HCT116 (cell line): Measurements from ENCODE around the gene TRHDE. TPM values are rescaled to one million over a fixed set of nuclear protein-coding genes. Genes with fewer than 3 reads are reported as not detected.

Experiments used
- ATAC-seq: fragments of 200-7000 bp; cut with Tn5 transposase; 2 replicates; pipeline ENCODE4 v1.9.1; 2020; ENCODE audit warnings: mild to moderate bottlenecking, moderate library complexity
- BruUV-seq: library from RNA; stranded (reverse); fragments of 400-500 nt; replicated peaks from 2 replicates; lab custom pipeline; 2021; lab: Mats Ljungman, UMichigan
- CTCF ChIA-PET: fragments of 300-600 bp; sonication (Branson Sonifier 250); formaldehyde crosslinking; loops from one replicate; lab custom pipeline; 2021; ENCODE audit warnings: antibody characterized with exemption; lab: Charles Lee
- POLR2A ChIA-PET: fragments of 300-600, 350-600 bp; sonication (Branson Sonifier 250); formaldehyde crosslinking; loops from one replicate; lab custom pipeline; 2021; ENCODE audit warnings: antibody characterized with exemption; lab: Charles Lee
- RAD21 ChIA-PET, 2 experiments: fragments of 300-600 bp; sonication (Branson Sonifier 250); formaldehyde crosslinking; loops; one replicate each; lab custom pipeline; 2023; ENCODE audit warnings: low total read pairs in 2 of 2; ENCODE audit not compliant: uncharacterized antibody in 2 of 2, unreplicated experiment in 2 of 2, low non-redundant PET in 1 of 2; lab: Charles Lee
- DNase-seq: peaks from one replicate; pipeline ENCODE4 v3.0.0-alpha.2; 2010; ENCODE audit warnings: low read depth, low spot score
- H2AFZ ChIP-seq: fragments of 200-600 bp; shearing (Covaris generic), sonication (generic); 2 replicates; pipeline ENCODE4 v1.6.1; 2017; ENCODE audit warnings: low read depth, mixed run types, mixed read lengths, antibody characterized with exemption, low read length; ENCODE audit not compliant: poor library complexity, severe bottlenecking
- H3K27ac ChIP-seq: 2 replicates; pipeline ENCODE4 v1.5.1; 2012; ENCODE audit warnings: low read depth, low read length
- H3K27me3 ChIP-seq: fragments of 200-600 bp; sonication (generic); 2 replicates; pipeline ENCODE4 v1.6.1; 2016; ENCODE audit warnings: mixed run types, low read length, mixed read lengths; ENCODE audit not compliant: insufficient read depth
- H3K36me3 ChIP-seq, 2 experiments: fragments of 200-500 bp in 1 of 2; fragments of 200-600 bp in 1 of 2; sonication (Bioruptor generic) in 1 of 2; sonication (generic) in 1 of 2; 2 replicates each; pipeline versions ENCODE4 v1.5.1 to v1.6.1; 2014 to 2016; ENCODE audit warnings: low read length in 2 of 2, inconsistent platforms in 1 of 2, mixed read lengths in 1 of 2, mixed run types in 1 of 2; ENCODE audit not compliant: insufficient read depth in 2 of 2, control insufficient read depth in 1 of 2
- H3K4me1 ChIP-seq, 2 experiments: fragments of 200-600 bp in 1 of 2; sonication (generic) in 1 of 2; 2 replicates each; pipeline versions ENCODE4 v1.5.1 to v1.6.1; 2012 to 2017; ENCODE audit warnings: low read length in 2 of 2, inconsistent platforms in 1 of 2, mild to moderate bottlenecking in 1 of 2, mixed read lengths in 1 of 2, mixed run types in 1 of 2, moderate library complexity in 1 of 2; ENCODE audit not compliant: insufficient read depth in 2 of 2, control insufficient read depth in 1 of 2
- H3K4me2 ChIP-seq: fragments of 200-600 bp; sonication (generic); 2 replicates; pipeline ENCODE4 v1.6.1; 2017; ENCODE audit warnings: mixed run types, low read length, mixed read lengths
- H3K4me3 ChIP-seq, 2 experiments: fragments of 200-600 bp in 1 of 2; sonication (generic) in 1 of 2; replicated peaks in 1 of 2; 2 replicates each; pipeline ENCODE4 v1.5.1; 2011 to 2016; ENCODE audit warnings: low read length in 2 of 2, control low read depth in 1 of 2, low read depth in 1 of 2, mild to moderate bottlenecking in 1 of 2, mixed read lengths in 1 of 2, mixed run types in 1 of 2
- H3K79me2 ChIP-seq: fragments of 200-600 bp; sonication (generic); 2 replicates; pipeline ENCODE4 v1.6.1; 2017; ENCODE audit warnings: mild to moderate bottlenecking, mixed run types, low read length, moderate library complexity, mixed read lengths; ENCODE audit not compliant: insufficient read depth
- H3K9ac ChIP-seq: fragments of 200-600 bp; sonication (generic); 2 replicates; pipeline ENCODE4 v1.6.1; 2016; ENCODE audit warnings: low read length, mixed read lengths
- H3K9me2 ChIP-seq: fragments of 200-600 bp; sonication (generic), shearing (Covaris generic); 2 replicates; pipeline ENCODE4 v1.6.1; 2017; ENCODE audit warnings: mixed run types, mild to moderate bottlenecking, moderate library complexity; ENCODE audit not compliant: insufficient read depth
- H3K9me3 ChIP-seq, 2 experiments: fragments of 200-500 bp in 1 of 2; fragments of 200-600 bp in 1 of 2; sonication (Bioruptor generic) in 1 of 2; sonication (generic) in 1 of 2; 2 replicates each; pipeline ENCODE4 v1.6.1; 2014 to 2017; ENCODE audit warnings: low read length in 2 of 2, mixed read lengths in 2 of 2, inconsistent platforms in 1 of 2, low read depth in 1 of 2, mild to moderate bottlenecking in 1 of 2, mixed run types in 1 of 2, moderate library complexity in 1 of 2; ENCODE audit not compliant: control insufficient read depth in 1 of 2, insufficient read depth in 1 of 2
- H4K20me1 ChIP-seq: fragments of 200-600 bp; sonication (generic), shearing (Covaris generic); 2 replicates; pipeline ENCODE4 v1.6.1; 2017; ENCODE audit warnings: mixed run types, mild to moderate bottlenecking, moderate library complexity; ENCODE audit not compliant: insufficient read depth
- EGR1 ChIP-seq: IDR thresholded peaks from 2 replicates; pipeline ENCODE4 v1.6.1; 2012; ENCODE audit warnings: low read depth
- EZH2 ChIP-seq: fragments of 200-600 bp; sonication (generic); IDR thresholded peaks from 2 replicates; pipeline ENCODE4 v1.6.1; 2017; ENCODE audit warnings: antibody characterized with exemption, mixed run types
- EZH2phosphoT487 ChIP-seq: fragments of 200-600 bp; IDR thresholded peaks from 2 replicates; pipeline ENCODE4 v1.6.1; 2018; ENCODE audit warnings: antibody characterized with exemption, borderline replicate concordance
- JUND ChIP-seq: IDR thresholded peaks from 2 replicates; pipeline ENCODE4 v1.6.1; 2012
- POLR2A ChIP-seq: IDR thresholded peaks from 2 replicates; pipeline ENCODE4 v1.7.0; 2011; ENCODE audit warnings: borderline replicate concordance; ENCODE audit not compliant: insufficient read depth, insufficient read length; ENCODE audit errors: extremely low read depth
- POLR2AphosphoS5 ChIP-seq: IDR thresholded peaks from 2 replicates; pipeline ENCODE4 v1.6.1; 2011; ENCODE audit warnings: mild to moderate bottlenecking, low read depth, low read length, moderate library complexity
- REST ChIP-seq: IDR thresholded peaks from 2 replicates; pipeline ENCODE4 v1.6.1; 2012; ENCODE audit warnings: low read depth
- SIN3A ChIP-seq: IDR thresholded peaks from 2 replicates; pipeline ENCODE4 v1.6.1; 2012; ENCODE audit warnings: low read depth
- SP1 ChIP-seq: IDR thresholded peaks from 2 replicates; pipeline ENCODE4 v1.6.1; 2012; ENCODE audit warnings: low read depth
- ZFX ChIP-seq: fragments of 450-650 bp; IDR thresholded peaks from 2 replicates; pipeline ENCODE4 v1.6.1; 2017
- intact Hi-C: fragments of 100-400 bp; cut with micrococcal nuclease; formaldehyde crosslinking; loops from 2 replicates; pipeline ENCODE4 v1.10.0; 2022
- total RNA-seq: library from RNA; stranded (reverse); gene quantifications from one replicate; pipeline ENCODE4 v1.2.1, GENCODE V29; 2021; ENCODE audit not compliant: unreplicated experiment
- TF ChIP-seq, protein P1 (sequence below), 3 experiments: fragments of 200-600 bp in 1 of 3; sonication (generic) in 1 of 3; IDR thresholded peaks in 2 of 3; conservative IDR thresholded peaks in 1 of 3; 2 replicates each; pipeline ENCODE4 v1.5.1; 2012 to 2017; ENCODE audit warnings: low read depth in 2 of 3, low read length in 2 of 3, antibody characterized with exemption in 1 of 3, borderline replicate concordance in 1 of 3, control low read depth in 1 of 3, mild to moderate bottlenecking in 1 of 3, mixed read lengths in 1 of 3, mixed run types in 1 of 3, moderate library complexity in 1 of 3; ENCODE audit not compliant: insufficient read depth in 1 of 3
- TF ChIP-seq, protein P2 (sequence below): IDR thresholded peaks from 2 replicates; pipeline ENCODE4 v1.6.1; 2012
- TF ChIP-seq, protein P3 (sequence below): IDR thresholded peaks from 2 replicates; pipeline ENCODE4 v1.6.1; 2011; ENCODE audit warnings: mild to moderate bottlenecking, low read length, moderate library complexity; ENCODE audit not compliant: insufficient replicate concordance; ENCODE audit errors: extremely low read depth

TRHDE gene
- total RNA-seq, 1 experiment from 2014 or later, result 2.9 TPM

DNA sequence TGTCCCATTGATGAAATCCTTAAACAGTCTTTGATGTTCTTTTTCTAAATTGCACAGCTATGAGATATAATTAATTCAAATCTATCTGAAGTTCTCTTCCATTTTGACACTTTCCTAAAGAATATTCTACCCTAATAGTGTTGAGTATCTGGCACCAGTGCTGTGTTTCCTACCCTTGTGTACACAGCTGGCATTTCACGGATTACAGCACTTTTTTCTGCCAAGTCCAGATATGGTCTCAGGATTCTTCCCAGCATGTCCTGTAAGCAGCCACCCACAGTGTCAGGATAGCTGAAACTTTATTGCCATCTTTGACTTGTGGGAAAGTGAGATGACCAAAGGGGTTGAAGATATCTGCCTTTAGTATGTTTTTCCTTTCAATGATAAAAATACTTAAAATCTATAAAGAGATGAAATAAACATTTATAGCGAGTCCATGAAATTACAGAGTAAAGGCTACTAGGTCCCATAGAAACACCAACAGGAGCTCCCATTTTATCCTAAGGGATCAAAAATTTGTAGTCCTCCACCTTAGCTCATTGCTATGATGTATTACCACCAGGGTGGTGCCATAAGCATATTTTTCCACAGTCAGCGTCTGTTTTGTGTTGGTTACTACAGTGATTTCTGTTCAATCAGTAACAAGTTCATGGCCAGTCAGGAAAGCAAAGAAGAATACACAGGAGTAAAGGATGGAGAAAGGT lies 96.7 kb downstream of the TRHDE start (continued):
- no peak for TF ChIP-seq REST
- TF ChIP-seq, protein P1, sequence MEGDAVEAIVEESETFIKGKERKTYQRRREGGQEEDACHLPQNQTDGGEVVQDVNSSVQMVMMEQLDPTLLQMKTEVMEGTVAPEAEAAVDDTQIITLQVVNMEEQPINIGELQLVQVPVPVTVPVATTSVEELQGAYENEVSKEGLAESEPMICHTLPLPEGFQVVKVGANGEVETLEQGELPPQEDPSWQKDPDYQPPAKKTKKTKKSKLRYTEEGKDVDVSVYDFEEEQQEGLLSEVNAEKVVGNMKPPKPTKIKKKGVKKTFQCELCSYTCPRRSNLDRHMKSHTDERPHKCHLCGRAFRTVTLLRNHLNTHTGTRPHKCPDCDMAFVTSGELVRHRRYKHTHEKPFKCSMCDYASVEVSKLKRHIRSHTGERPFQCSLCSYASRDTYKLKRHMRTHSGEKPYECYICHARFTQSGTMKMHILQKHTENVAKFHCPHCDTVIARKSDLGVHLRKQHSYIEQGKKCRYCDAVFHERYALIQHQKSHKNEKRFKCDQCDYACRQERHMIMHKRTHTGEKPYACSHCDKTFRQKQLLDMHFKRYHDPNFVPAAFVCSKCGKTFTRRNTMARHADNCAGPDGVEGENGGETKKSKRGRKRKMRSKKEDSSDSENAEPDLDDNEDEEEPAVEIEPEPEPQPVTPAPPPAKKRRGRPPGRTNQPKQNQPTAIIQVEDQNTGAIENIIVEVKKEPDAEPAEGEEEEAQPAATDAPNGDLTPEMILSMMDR (IDR thresholded peaks at IDR 0.05 in 2 of 3, conservative IDR thresholded peaks at IDR 0.05 in 1 of 3; ENCODE audit: borderline replicate concordance in 1 of 3, insufficient read depth in 1 of 3, low read depth in 2 of 3, low read length in 2 of 3), result no peak
- TF ChIP-seq SP1, result no peak

- DNase-seq, result no peak
- Histone ChIP-seq H4K20me1 (no peaks in the 10 kb centered on the region), H3K9me2 (no peaks in the 10 kb centered on the region), H2AFZ (no peak overlapping the region), H3K9me3 (no peaks in the 10 kb centered on the region), H3K4me1 (no peaks in the 10 kb centered on the region), H3K27me3 (no peaks in the 10 kb centered on the region), H3K4me2 (no peak overlapping the region), H3K79me2 (no peaks in the 10 kb centered on the region), H3K9ac (no peak overlapping the region), H3K27ac (no peak overlapping the region), H3K36me3 (no peaks in the 10 kb centered on the region), H3K4me3 (no peak overlapping the region)
- POLR2A ChIA-PET, result no interaction called here
- RAD21 ChIA-PET, result no interaction called here
- CTCF ChIA-PET, result no interaction called here
- BruUV-seq, result no TSS peak
- intact Hi-C loops, result no loop called here
- ATAC-seq, result no peak
- TF ChIP-seq JUND (no peak), ZFX (no peak), SIN3A (no peak), EZH2phosphoT487 (no peak), SP1 (no peak), EGR1 (no peak), POLR2A (no peak), POLR2AphosphoS5 (no peak), EZH2 (no peak)
- TF ChIP-seq, protein P2, sequence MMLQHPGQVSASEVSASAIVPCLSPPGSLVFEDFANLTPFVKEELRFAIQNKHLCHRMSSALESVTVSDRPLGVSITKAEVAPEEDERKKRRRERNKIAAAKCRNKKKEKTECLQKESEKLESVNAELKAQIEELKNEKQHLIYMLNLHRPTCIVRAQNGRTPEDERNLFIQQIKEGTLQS, result no peak
- TF ChIP-seq, protein P3, sequence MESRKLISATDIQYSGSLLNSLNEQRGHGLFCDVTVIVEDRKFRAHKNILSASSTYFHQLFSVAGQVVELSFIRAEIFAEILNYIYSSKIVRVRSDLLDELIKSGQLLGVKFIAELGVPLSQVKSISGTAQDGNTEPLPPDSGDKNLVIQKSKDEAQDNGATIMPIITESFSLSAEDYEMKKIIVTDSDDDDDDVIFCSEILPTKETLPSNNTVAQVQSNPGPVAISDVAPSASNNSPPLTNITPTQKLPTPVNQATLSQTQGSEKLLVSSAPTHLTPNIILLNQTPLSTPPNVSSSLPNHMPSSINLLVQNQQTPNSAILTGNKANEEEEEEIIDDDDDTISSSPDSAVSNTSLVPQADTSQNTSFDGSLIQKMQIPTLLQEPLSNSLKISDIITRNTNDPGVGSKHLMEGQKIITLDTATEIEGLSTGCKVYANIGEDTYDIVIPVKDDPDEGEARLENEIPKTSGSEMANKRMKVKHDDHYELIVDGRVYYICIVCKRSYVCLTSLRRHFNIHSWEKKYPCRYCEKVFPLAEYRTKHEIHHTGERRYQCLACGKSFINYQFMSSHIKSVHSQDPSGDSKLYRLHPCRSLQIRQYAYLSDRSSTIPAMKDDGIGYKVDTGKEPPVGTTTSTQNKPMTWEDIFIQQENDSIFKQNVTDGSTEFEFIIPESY, result no peak
These were observed 97.3 kb downstream of the TRHDE start for GRCh38 chr12:72369423-72369959.
